SK-N-SH (cell line): ENCODE results near the gene FCRL6. TPM values are rescaled to one million over a fixed set of nuclear protein-coding genes. Genes with fewer than 3 reads are reported as not detected.

Experiments used
- CTCF ChIA-PET: fragments of 300-600, 350-600 bp; formaldehyde crosslinking; extraction: SDS; loops from one replicate; lab custom pipeline; 2021; lab: Yijun Ruan, JAX
- POLR2A ChIA-PET: fragments of 350-600 bp; sonication (Branson Sonifier 250); formaldehyde crosslinking; extraction: SDS; loops from one replicate; lab custom pipeline; 2020; ENCODE audit warnings: antibody characterized with exemption, inconsistent platforms; lab: Yijun Ruan, JAX
- DNase-seq: peaks from one replicate; pipeline ENCODE4 v3.0.0; 2012
- H2AFZ ChIP-seq: fragments of 200-600 bp; sonication (generic); 2 replicates; pipeline ENCODE4 v1.8.1; 2016; ENCODE audit warnings: antibody characterized with exemption, mild to moderate bottlenecking, low read depth
- H3F3A ChIP-seq: fragments of 200-600 bp; sonication (generic); replicated peaks from 2 replicates; pipeline ENCODE3; 2016; ENCODE audit warnings: antibody characterized with exemption, mild to moderate bottlenecking; ENCODE audit not compliant: insufficient read depth
- H3K27ac ChIP-seq, 2 experiments: fragments of 200-500 bp in 1 of 2; fragments of 200-600 bp in 1 of 2; sonication (Bioruptor generic) in 1 of 2; sonication (generic), shearing (Covaris generic) in 1 of 2; 2 replicates each; pipeline versions ENCODE4 v1.5.1 to v1.6.1; 2014 to 2016; ENCODE audit warnings: low read depth in 2 of 2, inconsistent platforms in 1 of 2, low read length in 1 of 2, mild to moderate bottlenecking in 1 of 2, mixed read lengths in 1 of 2
- H3K27me3 ChIP-seq: fragments of 200-600 bp; sonication (generic), shearing (Covaris generic); 2 replicates; pipeline ENCODE4 v1.6.1; 2016; ENCODE audit warnings: mixed run types; ENCODE audit not compliant: insufficient read depth
- H3K36me3 ChIP-seq, 2 experiments: fragments of 200-500 bp in 1 of 2; fragments of 200-600 bp in 1 of 2; sonication (Bioruptor generic) in 1 of 2; sonication (generic) in 1 of 2; replicated peaks in 1 of 2; 2 replicates each; pipeline versions ENCODE3 to v1.5.1; 2014 to 2016; ENCODE audit warnings: low read length in 1 of 2, mild to moderate bottlenecking in 1 of 2; ENCODE audit not compliant: insufficient read depth in 2 of 2, control insufficient read depth in 1 of 2
- H3K4me1 ChIP-seq, 2 experiments: fragments of 200-500 bp in 1 of 2; fragments of 200-600 bp in 1 of 2; sonication (Bioruptor generic) in 1 of 2; sonication (generic), shearing (Covaris generic) in 1 of 2; 2 replicates each; pipeline versions ENCODE4 v1.5.1 to v1.6.1; 2014 to 2016; ENCODE audit warnings: low read depth in 1 of 2, low read length in 1 of 2, mixed run types in 1 of 2; ENCODE audit not compliant: insufficient read depth in 2 of 2, control insufficient read depth in 1 of 2
- H3K4me2 ChIP-seq: fragments of 200-600 bp; sonication (generic), shearing (Covaris generic); 2 replicates; pipeline ENCODE4 v1.6.1; 2017; ENCODE audit warnings: mixed run types
- H3K4me3 ChIP-seq, 2 experiments: fragments of 200-500 bp in 1 of 2; fragments of 200-600 bp in 1 of 2; sonication (Bioruptor generic) in 1 of 2; sonication (generic), shearing (Covaris generic) in 1 of 2; 2 replicates each; pipeline versions ENCODE4 v1.5.1 to v1.8.1; 2014 to 2016; ENCODE audit warnings: low read depth in 2 of 2, inconsistent platforms in 1 of 2, low read length in 1 of 2, mild to moderate bottlenecking in 1 of 2, mixed read lengths in 1 of 2, moderate library complexity in 1 of 2
- H3K79me2 ChIP-seq: fragments of 200-600 bp; sonication (generic); 2 replicates; pipeline ENCODE4 v1.8.1; 2017; ENCODE audit warnings: mild to moderate bottlenecking; ENCODE audit not compliant: insufficient read depth
- H3K9ac ChIP-seq: fragments of 200-600 bp; sonication (generic); 2 replicates; pipeline ENCODE4 v1.6.1; 2017; ENCODE audit warnings: mixed run types
- H3K9me2 ChIP-seq: fragments of 200-600 bp; sonication (generic); 2 replicates; pipeline ENCODE4 v1.6.1; 2017; ENCODE audit warnings: mixed run types
- H3K9me3 ChIP-seq: fragments of 200-600 bp; sonication (generic); 2 replicates; pipeline ENCODE4 v1.6.1; 2017; ENCODE audit warnings: mixed run types, mild to moderate bottlenecking, moderate library complexity
- H4K20me1 ChIP-seq: fragments of 200-600 bp; sonication (generic); 2 replicates; pipeline ENCODE4 v1.6.1; 2017; ENCODE audit warnings: mild to moderate bottlenecking, mixed run types; ENCODE audit not compliant: insufficient read depth
- CHD2 ChIP-seq: fragments of 150-350 bp; IDR thresholded peaks from 2 replicates; pipeline ENCODE4 v1.6.1; 2018; ENCODE audit warnings: low read length; ENCODE audit not compliant: partially characterized antibody
- EP300 ChIP-seq, 2 experiments: IDR thresholded peaks; 2 replicates each; pipeline versions ENCODE4 v1.4.0 to v1.6.1; 2012; ENCODE audit warnings: borderline replicate concordance in 1 of 2, low read depth in 1 of 2, low read length in 1 of 2
- FOXJ3 ChIP-seq: sonication (generic); formaldehyde crosslinking; IDR thresholded peaks from 2 replicates; pipeline ENCODE4 v1.5.1; 2020; ENCODE audit warnings: mild to moderate bottlenecking, missing genetic modification reagents
- GABPA ChIP-seq: IDR thresholded peaks from 2 replicates; pipeline ENCODE4 v1.4.0; 2012; ENCODE audit warnings: low read depth, mild to moderate bottlenecking
- JUND ChIP-seq: IDR thresholded peaks from 2 replicates; pipeline ENCODE4 v1.4.0; 2012
- MEF2A ChIP-seq: IDR thresholded peaks from 2 replicates; pipeline ENCODE4 v1.4.0; 2012; ENCODE audit warnings: low read depth, borderline replicate concordance
- NFIC ChIP-seq: IDR thresholded peaks from 2 replicates; pipeline ENCODE4 v1.4.0; 2012; ENCODE audit warnings: borderline replicate concordance
- NRF1 ChIP-seq: IDR thresholded peaks from 2 replicates; pipeline ENCODE4 v1.6.1; 2012; ENCODE audit warnings: low read depth, mild to moderate bottlenecking, low read length
- RAD21 ChIP-seq: IDR thresholded peaks from 2 replicates; pipeline ENCODE4 v1.6.1; 2012; ENCODE audit warnings: mild to moderate bottlenecking, low read length
- RCOR1 ChIP-seq: fragments of 150-350 bp; IDR thresholded peaks from 2 replicates; pipeline ENCODE4 v1.6.1; 2017; ENCODE audit warnings: antibody characterized with exemption, low read length
- RFX5 ChIP-seq: IDR thresholded peaks from 2 replicates; pipeline ENCODE4 v1.6.1; 2012; ENCODE audit warnings: mild to moderate bottlenecking, improper control_type of control experiment, low read length
- SIN3A ChIP-seq: IDR thresholded peaks from 2 replicates; pipeline ENCODE4 v1.6.1; 2012; ENCODE audit warnings: low read depth, mild to moderate bottlenecking, low read length, moderate library complexity, borderline replicate concordance
- SMC3 ChIP-seq: IDR thresholded peaks from 2 replicates; pipeline ENCODE4 v1.6.1; 2012; ENCODE audit warnings: low read depth, low read length, improper control_type of control experiment
- TAF1 ChIP-seq: IDR thresholded peaks from 2 replicates; pipeline ENCODE4 v1.6.1; 2012; ENCODE audit warnings: low read depth, mild to moderate bottlenecking, low read length, moderate library complexity, borderline replicate concordance
- TCF12 ChIP-seq: IDR thresholded peaks from 2 replicates; pipeline ENCODE4 v1.4.0; 2012
- WGBS: methylation state at CpG from one replicate; pipeline ENCODE4 v1.1.6; 2017; ENCODE audit warnings: low lambda C conversion rate; 5-methylcytosine and 5-hydroxymethylcytosine counted together
- polyA plus RNA-seq, 3 experiments: library from polyadenylated mRNA; depleted of rRNA; stranded (reverse); fragments of >200 nt; gene quantifications; 2 replicates each; pipeline ENCODE4 v1.2.3, GENCODE V29; 2012

The FCRL6 gene
- polyA plus RNA-seq, 1 of the 3 experiments (the other 2 are of a cell fraction) = not detected

GRCh38 chr1:159827102-159827490 lies 24.9 kb downstream of the FCRL6 start:
- Histone ChIP-seq H3K27ac (no peak overlapping the region), H3K4me3 (no peak overlapping the region), H3K9ac (no peak overlapping the region), H3K4me1 (peaks cover 6 to 28% of the 10 kb centered on the region in 2 experiments; a peak in 2 of 4 replicates), H3K4me2 (no peak overlapping the region), H3K79me2 (no peaks in the 10 kb centered on the region), H3F3A (no peaks in the 10 kb centered on the region), H2AFZ (no peak overlapping the region), H3K36me3 (no peaks in the 10 kb centered on the region), H3K9me3 (no peaks in the 10 kb centered on the region), H3K27me3 (no peaks in the 10 kb centered on the region), H3K9me2 (no peaks in the 10 kb centered on the region), H4K20me1 (no peaks in the 10 kb centered on the region)
- TF ChIP-seq TAF1 (no peak), RAD21 (no peak), SMC3 (no peak), CHD2 (no peak), FOXJ3 (CRISPR knock-in tag) (no peak), EP300 (IDR thresholded peaks at IDR 0.05; ENCODE audit: borderline replicate concordance in 1 of 2, low read depth in 1 of 2, low read length in 1 of 2) (no peak)
- WGBS = 85% methylated on average over 6 of the region's 6 CpGs
- ChIA-PET POLR2A (no interaction called here), CTCF (interaction anchor here (3.5 to 8.8 kb wide), 2 partner anchors 29 to 64 kb away, joined by 12 to 41 read pairs; no protein-coding TSS in a partner anchor)
- no peak for DNase-seq

GRCh38 chr1:159827549-159827948 lies 25.4 kb downstream of the FCRL6 start:
- no peak for DNase-seq
- H3K4me1 ChIP-seq = peaks cover 10 to 26% of the 10 kb centered on the region in 2 experiments; a peak in 2 of 4 replicates
- H2AFZ ChIP-seq = no peak overlapping the region
- TF ChIP-seq NRF1 = no peak
- no peak for TF ChIP-seq RCOR1
- no peak for TF ChIP-seq RAD21
- TF ChIP-seq CHD2 = no peak
- TF ChIP-seq SIN3A = no peak
- TF ChIP-seq MEF2A = no peak
- no peak for TF ChIP-seq TCF12
- no peak for TF ChIP-seq TAF1
- no peak for TF ChIP-seq FOXJ3 (CRISPR knock-in tag)
- no peak for TF ChIP-seq JUND
- no peak for TF ChIP-seq RFX5
- no peak for TF ChIP-seq NFIC
- TF ChIP-seq GABPA = no peak
- H3K79me2 ChIP-seq = no peaks in the 10 kb centered on the region
- H3K9me2 ChIP-seq = no peaks in the 10 kb centered on the region
- no peak overlapping the region for H3K4me3 ChIP-seq
- CTCF ChIA-PET = interaction anchor here (3.5 to 8.8 kb wide), 2 partner anchors 29 to 63 kb away, joined by 12 to 41 read pairs; no protein-coding TSS in a partner anchor
- H3K9me3 ChIP-seq = no peaks in the 10 kb centered on the region
- H4K20me1 ChIP-seq = no peaks in the 10 kb centered on the region
- no peak overlapping the region for H3K9ac ChIP-seq
- WGBS = 82% methylated on average over 2 of the region's 3 CpGs
- H3K27me3 ChIP-seq = no peaks in the 10 kb centered on the region
- H3K36me3 ChIP-seq = no peaks in the 10 kb centered on the region
- POLR2A ChIA-PET = no interaction called here
- no peak overlapping the region for H3K27ac ChIP-seq
- no peak overlapping the region for H3K4me2 ChIP-seq
- no peaks in the 10 kb centered on the region for H3F3A ChIP-seq
